NK-92 (cell line): ENCODE data around the gene MSH5.
"Not testable (repeated sequence)": the region's sequence is repeated elsewhere in the genome, so short reads cannot be mapped to it uniquely, and the experiment has no call there.

Experiments
- DNase-seq: peaks from one replicate; lab custom pipeline; 2025; ENCODE audit not compliant: unreplicated experiment; lab: John Stamatoyannopoulos, UW

The MSH5 gene

GRCh38 chr6:31777667-31778050 is 37.9 kb downstream of the MSH5 start:
- no peak for DNase-seq

- DNase-seq: no peak
Measured at GRCh38 chr6:31778193-31778592, 38.4 kb downstream of the MSH5 start.

DNA sequence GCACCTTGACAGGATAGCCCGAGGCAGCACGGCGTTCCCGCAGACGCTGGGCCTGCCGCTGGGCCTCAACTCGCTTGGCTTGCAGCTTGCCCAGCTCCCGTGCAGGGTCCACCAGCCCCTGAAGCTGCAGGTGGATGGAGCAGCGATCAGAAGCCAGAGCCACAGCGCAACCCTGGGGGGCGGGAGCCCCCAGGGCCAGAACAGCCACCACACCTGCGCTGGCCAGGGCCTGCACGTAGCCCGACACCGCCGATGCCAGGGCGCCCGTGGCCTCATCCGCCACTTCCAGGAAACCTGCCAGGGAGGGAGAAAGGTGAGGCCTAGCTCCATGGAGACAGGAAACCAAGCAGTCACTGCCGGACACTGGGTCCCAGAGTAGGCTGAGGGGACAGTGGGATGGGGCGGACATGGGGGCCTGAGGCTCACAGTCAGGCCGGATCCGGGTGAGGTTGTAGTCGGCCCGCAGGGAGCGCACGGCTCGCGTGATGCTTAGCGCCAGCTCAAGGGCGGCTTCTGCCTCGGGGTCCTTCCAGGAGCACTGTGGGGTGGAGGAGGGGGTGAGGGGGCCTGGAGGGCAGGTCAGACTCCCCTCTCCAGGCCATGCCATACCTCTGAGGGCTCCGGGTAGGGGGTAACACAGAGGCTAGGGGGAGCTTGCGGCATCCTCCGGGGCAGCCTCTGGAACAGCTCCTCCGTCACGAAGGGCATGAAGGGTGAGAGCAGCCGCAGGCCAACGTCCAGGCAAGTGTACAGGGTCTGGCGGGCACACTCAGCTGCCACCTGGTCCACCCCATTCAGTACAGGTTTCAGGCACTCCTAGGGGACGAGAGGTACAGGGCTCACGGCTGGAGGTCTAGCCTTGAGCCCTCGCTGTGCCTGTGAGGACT is 39.4 kb downstream of the MSH5 start:
- DNase-seq: no peak

DNA sequence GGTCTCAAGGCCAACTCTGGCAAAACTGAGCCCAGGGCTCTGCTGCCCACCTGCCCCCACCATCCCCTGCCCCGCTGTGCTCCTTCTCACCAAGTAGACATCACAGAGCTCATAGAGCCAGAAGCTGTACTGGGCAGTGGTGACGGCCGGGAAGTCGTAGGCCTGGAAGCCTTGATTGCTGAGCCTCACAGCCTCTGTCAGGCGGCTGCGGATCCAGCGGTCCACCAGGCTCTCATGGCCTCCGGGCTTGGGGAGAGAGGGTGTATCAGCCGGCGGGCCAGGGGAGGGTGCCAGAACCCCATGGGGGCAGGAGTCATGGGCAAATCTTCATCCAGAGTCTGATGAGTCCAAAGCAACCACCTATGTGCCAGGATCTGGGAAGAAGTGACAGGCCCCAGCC is 40.1 kb downstream of the MSH5 start:
- no peak for DNase-seq

GRCh38 chr6:31780507-31781243 is 40.9 kb downstream of the MSH5 start:
- DNase-seq: no peak

- DNase-seq: no peak
Measured at GRCh38 chr6:31781244-31782125, 41.7 kb downstream of the MSH5 start.

GRCh38 chr6:31782126-31782855 is 42.5 kb downstream of the MSH5 start:
- DNase-seq: no peak

GRCh38 chr6:31784098-31784925 is 44.5 kb downstream of the MSH5 start:
- no peak for DNase-seq

- DNase-seq: no peak
Measured at GRCh38 chr6:31785475-31785874, 45.7 kb downstream of the MSH5 start.

- no peak for DNase-seq
Measured at GRCh38 chr6:31791324-31792089, 51.7 kb downstream of the MSH5 start.

DNA sequence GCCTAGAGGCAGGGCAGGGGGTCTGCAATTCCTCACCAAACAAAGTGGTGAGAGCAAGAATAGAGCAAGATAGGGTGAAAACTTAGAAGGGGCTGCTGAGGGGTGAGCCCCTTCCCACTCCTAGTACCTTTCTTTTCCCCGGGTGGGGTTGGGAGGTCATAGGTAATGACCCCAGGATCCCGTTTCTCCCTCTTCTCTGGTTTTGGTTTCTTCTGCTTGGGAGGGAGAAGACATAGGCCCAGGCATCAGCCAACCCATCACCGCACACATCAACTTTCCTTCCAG is 52.2 kb downstream of the MSH5 start:
- DNase-seq: no peak

DNA sequence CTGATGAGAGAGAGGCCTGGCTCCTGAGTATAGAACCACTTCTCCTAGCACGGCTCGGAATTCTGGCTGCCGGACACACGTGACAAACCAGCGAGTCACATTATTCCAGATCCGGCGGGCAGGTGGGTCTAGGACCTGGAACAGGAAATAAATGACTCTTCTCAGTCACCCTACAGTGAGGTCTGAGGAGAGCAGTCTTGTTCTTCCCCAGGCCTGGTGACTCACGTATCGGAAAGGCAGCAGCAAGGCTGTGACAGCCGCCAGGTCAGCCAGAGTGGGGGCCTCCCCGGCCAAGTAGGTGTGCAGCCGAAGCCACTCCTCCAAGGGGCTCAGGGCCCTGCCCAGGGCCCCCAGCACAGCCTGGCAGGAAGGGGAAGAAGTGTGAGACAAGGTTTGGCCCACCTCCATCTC is 53.0 kb downstream of the MSH5 start:
- DNase-seq: no peak

DNA sequence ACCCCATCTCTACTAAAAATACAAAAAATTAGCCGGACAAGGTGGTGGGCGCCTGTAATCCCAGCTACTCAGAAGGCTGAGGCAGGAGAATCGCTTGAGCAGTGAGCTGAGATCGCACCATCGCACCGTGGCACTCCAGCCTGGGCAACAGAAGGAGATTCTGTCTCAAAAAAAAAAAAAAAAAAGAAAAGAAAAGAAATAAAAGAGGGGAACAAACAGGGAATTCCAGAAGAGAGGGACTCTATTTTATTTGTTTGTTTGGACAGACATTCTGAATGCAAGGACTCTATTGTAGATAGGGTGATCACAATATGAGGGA is 54.1 kb downstream of the MSH5 start:
- DNase-seq: not testable (repeated sequence)

GRCh38 chr6:31794294-31794865 is 54.6 kb downstream of the MSH5 start:
- no peak for DNase-seq

- DNase-seq: no peak
Measured at GRCh38 chr6:31794866-31795615, 55.2 kb downstream of the MSH5 start.

- DNase-seq: no peak
Measured at GRCh38 chr6:31795616-31796298, 56.0 kb downstream of the MSH5 start, which contains the start of gene VARS1. Gene VARS1, minus strand, starts transcription at chr6:31795752. Its CDS starts 535 bp downstream, at chr6:31795217.

DNA sequence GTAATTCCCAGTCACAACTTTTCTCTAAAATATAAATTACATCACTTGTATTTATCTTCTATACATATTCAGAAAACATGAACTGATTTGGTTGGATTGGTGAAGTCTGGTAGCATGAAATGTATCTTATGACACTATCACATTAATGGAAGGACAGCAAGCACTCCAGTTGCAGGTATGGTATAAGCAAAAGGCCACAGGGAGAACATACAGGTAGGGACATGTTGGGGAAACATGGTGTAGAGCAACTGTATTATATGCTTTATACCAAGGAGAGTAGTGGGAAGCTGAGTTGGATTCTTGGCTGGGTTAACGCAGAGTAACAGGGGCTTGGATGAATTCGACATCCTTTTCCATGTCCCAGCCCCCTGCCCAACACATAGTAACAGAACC is 57.2 kb downstream of the MSH5 start:
- no peak for DNase-seq

DNA sequence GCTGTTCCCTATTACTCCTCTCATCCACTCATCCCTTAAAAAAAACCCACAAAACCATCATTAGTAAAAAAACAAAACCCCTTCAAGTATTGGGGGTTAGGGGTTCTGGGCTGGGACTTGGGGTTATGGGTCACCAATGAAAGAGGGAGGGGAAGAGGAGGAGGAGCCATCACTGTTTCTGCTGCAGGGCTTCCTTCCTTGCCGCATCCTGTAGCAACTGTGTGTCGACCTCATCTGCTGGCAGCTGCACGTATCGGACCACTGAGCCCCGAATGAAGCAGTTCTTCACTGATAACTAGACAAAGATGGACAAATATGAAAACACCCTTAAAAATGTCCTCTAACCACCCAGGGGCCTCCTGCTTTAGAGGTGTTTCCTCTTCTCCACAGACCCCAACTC is 57.8 kb downstream of the MSH5 start:
- no peak for DNase-seq
